Immature natural killer cell (primary cell): ENCODE data around the gene ADCY7. TPM values are rescaled to one million over a fixed set of nuclear protein-coding genes. Genes with fewer than 3 reads are reported as not detected.
"Not testable (repeated sequence)": the region's sequence is repeated elsewhere in the genome, so short reads cannot be mapped to it uniquely, and the experiment has no call there.

ENCODE experiments used
- DNase-seq, 3 donors: peaks; one replicate each; pipeline ENCODE4 v3.0.0; 2022; ENCODE audit warnings: mixed read lengths in 1 of 3
- H3K27ac Mint-ChIP-seq, 6 donors: one replicate each; pipeline ENCODE4 v1.8.0; 2020; ENCODE audit warnings: mixed read lengths in 6 of 6, mild to moderate bottlenecking in 5 of 6, inconsistent platforms in 4 of 6, moderate library complexity in 3 of 6
- H3K27me3 Mint-ChIP-seq, 3 donors: one replicate each; pipeline ENCODE4 v1.8.0; 2020 to 2021; ENCODE audit warnings: low read depth in 3 of 3, mild to moderate bottlenecking in 3 of 3, mixed read lengths in 3 of 3, moderate library complexity in 3 of 3, inconsistent platforms in 1 of 3
- H3K36me3 Mint-ChIP-seq, 3 donors: one replicate each; pipeline ENCODE4 v1.8.0; 2020; ENCODE audit warnings: mixed read lengths in 3 of 3, inconsistent platforms in 2 of 3, mild to moderate bottlenecking in 2 of 3
- H3K4me1 Mint-ChIP-seq, 2 donors: one replicate each; pipeline ENCODE4 v1.8.0; 2020; ENCODE audit warnings: inconsistent platforms in 2 of 2, mild to moderate bottlenecking in 2 of 2, mixed read lengths in 2 of 2, moderate library complexity in 1 of 2
- H3K4me3 Mint-ChIP-seq, 5 donors: one replicate each; pipeline ENCODE4 v1.8.0; 2020; ENCODE audit warnings: mild to moderate bottlenecking in 5 of 5, mixed read lengths in 5 of 5, inconsistent platforms in 3 of 5, moderate library complexity in 3 of 5
- H3K9me3 Mint-ChIP-seq, 6 donors: one replicate each; pipeline ENCODE4 v1.8.0; 2020; ENCODE audit warnings: mild to moderate bottlenecking in 6 of 6, mixed read lengths in 6 of 6, inconsistent platforms in 4 of 6, moderate library complexity in 3 of 6
- polyA plus RNA-seq, 3 donors: library from polyadenylated mRNA; unstranded; fragments of 300-500 nt; fragmentation: Illumina TruSeq; gene quantifications; one replicate each; pipeline ENCODE4 v1.2.3, GENCODE V29; 2021

The ADCY7 gene
- polyA plus RNA-seq = 100 to 1,000 TPM in 2 of 3 donors, 10 to 100 TPM in 1; 97.6 to 209 (median 108) TPM

- Mint-ChIP-seq H3K36me3 (peaks cover 4 to 10% (median 8%) of the 10 kb centered on the region in 3 donors), H3K4me1 (peaks cover 93 to 95% of the 10 kb centered on the region in 2 donors), H3K27ac (peak within 1 kb of the TSS; percentile 97 to 100 (median 98)), H3K9me3 (no peaks in the 10 kb centered on the region), H3K4me3 (peak within 1 kb of the TSS; percentile 95 to 99 (median 98)), H3K27me3 (peaks cover 5 to 17% (median 7%) of the 10 kb centered on the region in 3 donors)
- DNase-seq = peak; percentile 83 to 84 (median 84)
Observed at GRCh38 chr16:50266337-50267091, at the start of gene ADCY7. Gene ADCY7 (plus strand): TSS chr16:50266551. CDS start chr16:50288180, 21,629 bp downstream.

GRCh38 chr16:50219402-50219975 is 46.9 kb upstream of the ADCY7 start:
- Mint-ChIP-seq H3K36me3 (peaks cover 0 to 9% (median 6%) of the 10 kb centered on the region in 3 donors), H3K9me3 (no peaks in the 10 kb centered on the region), H3K27ac (peak overlapping the region in 1 of 6 donors; percentile 29)

GRCh38 chr16:50224286-50224685 is 42.1 kb upstream of the ADCY7 start:
- Mint-ChIP-seq H3K4me3 (no peak overlapping the region), H3K27me3 (peaks cover 2 to 9% (median 4%) of the 10 kb centered on the region in 3 donors), H3K36me3 (peaks cover 19 to 33% (median 32%) of the 10 kb centered on the region in 3 donors), H3K27ac (no peak overlapping the region), H3K4me1 (peaks cover 25 to 32% of the 10 kb centered on the region in 2 donors), H3K9me3 (no peaks in the 10 kb centered on the region)
- no peak for DNase-seq

More at GRCh38 chr16:50219402-50219975, 46.9 kb upstream of the ADCY7 start:
- peaks cover 2 to 12% (median 4%) of the 10 kb centered on the region in 3 donors for H3K27me3 Mint-ChIP-seq
- no peak for DNase-seq
- no peak overlapping the region for H3K4me3 Mint-ChIP-seq
- peaks cover 39 to 44% of the 10 kb centered on the region in 2 donors for H3K4me1 Mint-ChIP-seq

GRCh38 chr16:50227120-50227519 is 39.2 kb upstream of the ADCY7 start:
- peak overlapping the region; percentile 18 to 85 (median 64) for H3K27ac Mint-ChIP-seq
- H3K36me3 Mint-ChIP-seq = peaks cover 30 to 40% (median 33%) of the 10 kb centered on the region in 3 donors
- H3K4me3 Mint-ChIP-seq = peak overlapping the region in 3 of 5 donors; percentile 0 to 53 (median 29)
- H3K4me1 Mint-ChIP-seq = peaks cover 29 to 42% of the 10 kb centered on the region in 2 donors
- peaks cover 4% of the 10 kb centered on the region in 3 donors for H3K27me3 Mint-ChIP-seq
- DNase-seq = no peak
- no peaks in the 10 kb centered on the region for H3K9me3 Mint-ChIP-seq

- DNase-seq = no peak
- peaks cover 4% of the 10 kb centered on the region in 3 donors for H3K27me3 Mint-ChIP-seq
- peaks cover 33 to 40% (median 35%) of the 10 kb centered on the region in 3 donors for H3K36me3 Mint-ChIP-seq
- H3K9me3 Mint-ChIP-seq = no peaks in the 10 kb centered on the region
- H3K4me3 Mint-ChIP-seq = no peak overlapping the region
- peaks cover 29 to 42% of the 10 kb centered on the region in 2 donors for H3K4me1 Mint-ChIP-seq
- H3K27ac Mint-ChIP-seq = peak overlapping the region in 2 of 6 donors; percentile 65 to 84
Observed at GRCh38 chr16:50227665-50228064, 38.7 kb upstream of the ADCY7 start.

- peaks cover 33 to 35% (median 34%) of the 10 kb centered on the region in 3 donors for H3K36me3 Mint-ChIP-seq
- no peaks in the 10 kb centered on the region for H3K9me3 Mint-ChIP-seq
- H3K4me3 Mint-ChIP-seq = peak overlapping the region in 3 of 5 donors; percentile 22 to 54 (median 30)
- peaks cover 4% of the 10 kb centered on the region in 3 donors for H3K27me3 Mint-ChIP-seq
- peak; percentile 33 to 46 (median 44) for DNase-seq
- H3K27ac Mint-ChIP-seq = peak overlapping the region; percentile 23 to 85 (median 64)
- H3K4me1 Mint-ChIP-seq = peaks cover 29 to 42% of the 10 kb centered on the region in 2 donors
Observed at GRCh38 chr16:50228364-50228868, 37.9 kb upstream of the ADCY7 start.

- no peak for DNase-seq
- Mint-ChIP-seq H3K9me3 (no peaks in the 10 kb centered on the region), H3K4me1 (peaks cover 29 to 42% of the 10 kb centered on the region in 2 donors), H3K4me3 (peak overlapping the region in 3 of 5 donors; percentile 2 to 30 (median 22)), H3K36me3 (peaks cover 27 to 35% (median 34%) of the 10 kb centered on the region in 3 donors), H3K27ac (peak overlapping the region; percentile 23 to 85 (median 64)), H3K27me3 (peaks cover 4% of the 10 kb centered on the region in 3 donors)
Observed at GRCh38 chr16:50229149-50229726, 37.1 kb upstream of the ADCY7 start.

- Mint-ChIP-seq H3K4me3 (no peak overlapping the region), H3K4me1 (peaks cover 2 to 6% of the 10 kb centered on the region in 2 donors), H3K27me3 (no peaks in the 10 kb centered on the region), H3K9me3 (no peaks in the 10 kb centered on the region), H3K27ac (peak overlapping the region in 4 of 6 donors; percentile 5 to 17 (median 8)), H3K36me3 (peaks cover 0 to 15% (median 5%) of the 10 kb centered on the region in 3 donors)
- no peak for DNase-seq
Observed at GRCh38 chr16:50234771-50235556, 31.4 kb upstream of the ADCY7 start.

- no peaks in the 10 kb centered on the region for H3K4me1 Mint-ChIP-seq
- H3K36me3 Mint-ChIP-seq = peaks cover 0 to 15% (median 0%) of the 10 kb centered on the region in 3 donors
- DNase-seq = no peak
- H3K4me3 Mint-ChIP-seq = no peak overlapping the region
- no peaks in the 10 kb centered on the region for H3K27me3 Mint-ChIP-seq
- no peaks in the 10 kb centered on the region for H3K9me3 Mint-ChIP-seq
- peak overlapping the region in 3 of 6 donors; percentile 5 to 17 (median 10) for H3K27ac Mint-ChIP-seq
Observed at GRCh38 chr16:50235581-50235980, 30.8 kb upstream of the ADCY7 start.

GRCh38 chr16:50238314-50238713 is 28.0 kb upstream of the ADCY7 start:
- Mint-ChIP-seq H3K27me3 (no peaks in the 10 kb centered on the region), H3K36me3 (no peaks in the 10 kb centered on the region), H3K9me3 (no peaks in the 10 kb centered on the region), H3K4me3 (no peak overlapping the region), H3K27ac (no peak overlapping the region), H3K4me1 (no peaks in the 10 kb centered on the region)
- no peak for DNase-seq

- Mint-ChIP-seq H3K27ac (peak overlapping the region in 1 of 6 donors; percentile 27), H3K9me3 (no peaks in the 10 kb centered on the region), H3K27me3 (no peaks in the 10 kb centered on the region), H3K4me1 (no peaks in the 10 kb centered on the region), H3K4me3 (no peak overlapping the region), H3K36me3 (no peaks in the 10 kb centered on the region)
- no peak for DNase-seq
Observed at GRCh38 chr16:50238868-50239301, 27.5 kb upstream of the ADCY7 start.

- not testable (repeated sequence) for H3K27ac Mint-ChIP-seq, H3K36me3 Mint-ChIP-seq, H3K27me3 Mint-ChIP-seq, H3K4me3 Mint-ChIP-seq, H3K9me3 Mint-ChIP-seq, DNase-seq
- H3K4me1 Mint-ChIP-seq = peaks cover 20 to 23% of the 10 kb centered on the region in 2 donors
Observed at GRCh38 chr16:50243024-50243423, 23.3 kb upstream of the ADCY7 start.

GRCh38 chr16:50244140-50244503 is 22.2 kb upstream of the ADCY7 start:
- Mint-ChIP-seq H3K36me3 (no peaks in the 10 kb centered on the region), H3K4me3 (peak overlapping the region in 1 of 5 donors; percentile 47), H3K27me3 (peaks cover 0 to 5% (median 2%) of the 10 kb centered on the region in 3 donors), H3K4me1 (peaks cover 30 to 34% of the 10 kb centered on the region in 2 donors), H3K9me3 (no peaks in the 10 kb centered on the region), H3K27ac (peak overlapping the region in 1 of 6 donors; percentile 26)
- DNase-seq = no peak
